B cell (primary cell): ENCODE data around the gene CBL.

ENCODE experiments used
- CTCF ChIP-seq: fragments of 200-600 bp; IDR thresholded peaks from one replicate; pipeline ENCODE4 v1.8.0; 2022; ENCODE audit warnings: antibody characterized with exemption, mild to moderate bottlenecking
- EZH2 ChIP-seq: IDR thresholded peaks from 2 replicates; pipeline ENCODE4 v1.6.1; 2012; ENCODE audit warnings: borderline replicate concordance, low read depth, mild to moderate bottlenecking, moderate library complexity, low read length; ENCODE audit not compliant: insufficient read depth, poor library complexity, severe bottlenecking

DNA sequence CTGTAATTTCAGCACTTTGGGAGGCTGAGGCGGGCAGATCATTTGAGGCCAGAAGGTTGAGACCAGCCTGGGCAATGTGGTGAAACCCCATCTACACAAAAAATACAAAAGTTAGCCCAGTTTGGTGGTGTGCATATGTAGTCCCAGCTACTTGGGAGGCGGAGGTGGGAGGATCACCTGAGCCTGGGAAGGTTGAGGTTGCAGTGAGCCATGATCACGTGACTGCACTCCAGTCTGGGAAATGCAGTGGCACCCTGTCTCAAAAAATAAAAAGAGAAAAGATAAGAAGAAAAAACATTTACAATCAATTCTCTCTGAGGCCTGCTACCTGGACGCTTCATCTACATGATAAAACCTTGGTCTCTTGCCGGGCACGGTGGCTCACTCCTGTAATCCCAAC is 7.2 kb upstream of the CBL start:
- TF ChIP-seq CTCF (no peak), EZH2 (no peak)
